VCaP (cell line): Measurements from ENCODE around the gene POU2F3.

Experiments used
- H3K27ac ChIP-seq: fragments of 450-650 bp; 2 replicates; pipeline ENCODE4 v1.5.1; 2017
- TF ChIP-seq, protein P1 (sequence below): fragments of 450-650 bp; conservative IDR thresholded peaks from 2 replicates; pipeline ENCODE4 v1.5.1; 2017; ENCODE audit warnings: mild to moderate bottlenecking, moderate library complexity

POU2F3 gene

DNA sequence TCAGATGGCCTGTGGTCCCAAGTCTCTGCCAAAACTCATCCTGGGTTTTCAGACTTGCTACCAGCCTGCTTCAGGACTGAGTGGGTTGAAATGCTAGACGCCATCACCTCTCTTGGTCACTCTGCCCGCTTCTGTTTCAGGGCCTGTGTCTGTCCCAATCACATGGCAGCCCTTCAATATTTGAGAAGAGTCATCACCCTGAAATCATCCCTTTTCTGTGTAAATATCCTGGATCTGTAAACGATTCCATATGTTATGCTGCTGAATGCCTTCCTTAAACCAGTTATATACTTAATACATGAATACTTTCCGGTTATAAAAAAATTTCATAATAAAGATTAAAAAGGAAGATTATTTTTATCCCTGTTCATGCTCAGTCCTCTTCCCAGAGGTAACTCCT is 45.3 kb downstream of the POU2F3 start:
- no peak overlapping the region for H3K27ac ChIP-seq
- TF ChIP-seq, protein P1, sequence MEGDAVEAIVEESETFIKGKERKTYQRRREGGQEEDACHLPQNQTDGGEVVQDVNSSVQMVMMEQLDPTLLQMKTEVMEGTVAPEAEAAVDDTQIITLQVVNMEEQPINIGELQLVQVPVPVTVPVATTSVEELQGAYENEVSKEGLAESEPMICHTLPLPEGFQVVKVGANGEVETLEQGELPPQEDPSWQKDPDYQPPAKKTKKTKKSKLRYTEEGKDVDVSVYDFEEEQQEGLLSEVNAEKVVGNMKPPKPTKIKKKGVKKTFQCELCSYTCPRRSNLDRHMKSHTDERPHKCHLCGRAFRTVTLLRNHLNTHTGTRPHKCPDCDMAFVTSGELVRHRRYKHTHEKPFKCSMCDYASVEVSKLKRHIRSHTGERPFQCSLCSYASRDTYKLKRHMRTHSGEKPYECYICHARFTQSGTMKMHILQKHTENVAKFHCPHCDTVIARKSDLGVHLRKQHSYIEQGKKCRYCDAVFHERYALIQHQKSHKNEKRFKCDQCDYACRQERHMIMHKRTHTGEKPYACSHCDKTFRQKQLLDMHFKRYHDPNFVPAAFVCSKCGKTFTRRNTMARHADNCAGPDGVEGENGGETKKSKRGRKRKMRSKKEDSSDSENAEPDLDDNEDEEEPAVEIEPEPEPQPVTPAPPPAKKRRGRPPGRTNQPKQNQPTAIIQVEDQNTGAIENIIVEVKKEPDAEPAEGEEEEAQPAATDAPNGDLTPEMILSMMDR, result no peak

DNA sequence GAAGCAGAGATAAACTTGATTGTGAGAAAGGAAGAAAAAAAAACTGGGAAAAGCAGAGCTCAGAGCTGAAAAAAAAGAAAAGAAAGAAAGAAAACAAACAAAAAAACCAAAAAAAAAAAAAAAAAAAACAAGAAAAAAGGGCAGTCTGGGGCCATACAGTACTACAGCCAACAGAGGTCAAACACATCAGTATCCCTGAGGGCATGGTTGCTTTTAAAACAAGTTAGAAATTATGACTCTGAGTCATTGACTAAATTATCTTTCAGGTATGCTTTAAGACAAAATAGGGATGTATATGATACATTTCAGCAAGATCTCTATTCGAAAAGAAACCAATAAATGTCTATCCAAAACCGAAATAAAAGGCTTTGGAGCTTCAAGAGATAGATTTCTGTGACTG is 48.1 kb downstream of the POU2F3 start:
- H3K27ac ChIP-seq, result no peak overlapping the region
- TF ChIP-seq, protein P1, result no peak

DNA sequence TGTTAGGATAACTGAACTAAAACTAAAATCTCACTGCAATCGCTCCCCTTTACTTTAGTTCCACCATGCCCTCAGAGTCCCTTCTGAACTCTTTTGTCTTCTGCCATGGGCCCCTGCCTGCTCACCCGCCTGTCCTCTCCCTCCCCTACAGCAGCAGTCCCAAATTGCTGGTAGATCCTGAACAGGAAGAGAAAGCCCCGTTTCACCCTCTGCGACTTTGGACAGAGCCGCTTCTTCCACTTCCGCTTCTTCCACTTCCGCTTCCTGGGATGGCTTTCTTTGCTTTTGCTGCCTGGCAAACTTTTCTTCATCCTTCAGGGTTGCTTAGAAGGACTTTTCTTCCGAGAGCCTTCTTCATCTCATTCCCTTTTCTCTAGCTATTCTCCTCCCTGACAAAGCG is 49.5 kb downstream of the POU2F3 start:
- no peak overlapping the region for H3K27ac ChIP-seq
- TF ChIP-seq, protein P1, result no peak

DNA sequence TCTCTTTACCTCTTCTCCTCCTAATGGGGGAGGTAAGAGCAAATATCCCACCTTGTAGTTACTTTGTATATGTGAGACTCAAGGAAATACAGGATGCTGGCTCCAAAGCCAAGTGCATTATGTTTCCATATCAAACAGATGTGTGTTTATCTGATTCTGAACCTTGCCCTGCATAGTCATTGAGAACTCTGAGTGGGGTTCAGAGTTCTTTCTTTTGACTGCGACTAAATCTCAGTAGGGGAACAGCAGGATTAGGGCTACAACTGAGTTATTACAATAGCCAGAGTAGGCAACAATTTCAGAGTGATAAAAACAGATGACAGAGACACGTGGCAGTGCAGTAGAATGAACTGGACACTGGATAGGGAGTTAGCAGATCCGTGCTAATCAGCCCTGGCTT is 51.0 kb downstream of the POU2F3 start:
- H3K27ac ChIP-seq, result no peak overlapping the region
- TF ChIP-seq, protein P1, result no peak

DNA sequence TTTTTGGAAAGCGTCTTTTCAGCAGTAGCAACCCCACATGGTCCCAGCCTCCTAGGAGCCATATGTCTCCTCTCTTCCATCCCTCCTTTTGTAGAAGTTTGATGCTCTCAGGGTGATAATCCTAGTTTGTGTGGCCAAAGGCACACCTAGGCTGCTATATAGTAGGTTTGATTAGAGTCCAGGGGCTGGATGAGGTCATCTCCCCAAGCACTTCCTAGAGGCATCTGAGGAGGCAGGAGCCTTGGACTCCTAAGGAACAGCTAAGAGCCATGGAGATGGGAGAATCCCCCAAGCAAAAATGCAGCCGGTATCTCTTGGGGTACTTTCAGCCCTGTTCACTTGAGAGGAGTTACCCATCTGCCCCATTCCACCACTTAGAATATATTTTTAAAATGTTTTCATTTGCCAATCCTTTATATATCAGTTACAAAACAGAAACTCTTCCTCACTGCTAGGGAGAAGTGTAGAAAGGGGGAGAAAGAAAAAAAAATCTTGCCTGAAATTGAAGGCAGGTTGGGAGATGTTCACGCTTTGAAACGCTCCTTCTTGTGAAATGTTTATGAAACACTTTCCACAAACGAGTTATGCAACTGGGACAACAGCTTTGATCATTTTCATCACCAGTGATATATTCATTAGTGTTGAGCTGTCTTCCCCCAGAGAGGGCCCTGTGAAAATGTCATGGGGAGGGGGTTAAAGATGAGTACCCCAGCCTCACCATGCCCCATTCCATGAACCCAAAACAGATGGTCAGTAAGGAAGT is 53.3 kb downstream of the POU2F3 start:
- no peak overlapping the region for H3K27ac ChIP-seq
- TF ChIP-seq, protein P1, result no peak

DNA sequence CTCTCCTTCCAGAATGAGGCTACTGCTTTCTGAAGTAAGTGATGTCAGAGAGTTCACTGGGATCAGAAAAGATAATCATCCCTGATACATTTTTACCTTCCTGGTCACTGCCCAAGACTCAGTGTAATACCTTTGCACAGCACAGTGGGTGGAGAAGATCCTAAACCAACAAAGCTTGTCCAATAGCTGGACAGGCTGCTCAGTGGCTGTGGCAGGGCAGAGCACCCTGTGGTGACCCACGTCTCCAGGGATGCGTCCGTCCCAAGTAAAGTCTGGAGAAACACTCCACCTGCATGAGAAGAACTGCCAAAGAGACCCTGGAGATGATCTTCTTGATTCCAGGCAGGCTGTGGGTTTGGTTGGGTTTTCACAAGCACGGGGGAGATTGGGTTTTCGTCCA is 54.2 kb downstream of the POU2F3 start:
- no peak overlapping the region; the same call in 1 of the 2 replicates for H3K27ac ChIP-seq
- TF ChIP-seq, protein P1, result no peak

DNA sequence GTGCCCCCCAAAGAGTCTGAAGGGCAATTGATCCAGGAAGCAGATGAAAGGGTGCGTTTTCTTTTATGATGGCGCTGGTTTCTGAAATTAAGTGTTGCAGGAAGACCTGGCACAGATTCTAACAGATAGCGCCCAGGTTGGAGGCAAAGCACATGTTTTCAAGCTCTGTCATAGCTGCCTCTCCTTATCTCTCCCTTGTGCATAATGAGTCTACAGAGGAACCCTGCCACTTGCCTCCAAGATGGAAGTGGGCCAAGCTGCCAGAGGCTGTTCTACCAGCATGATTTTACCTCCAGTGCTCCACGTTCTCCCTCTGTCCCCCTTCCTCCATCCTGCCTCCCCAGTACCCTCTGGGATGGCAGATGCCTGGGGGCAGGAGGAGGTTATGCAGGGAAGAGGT is 55.2 kb downstream of the POU2F3 start:
- TF ChIP-seq, protein P1, result no peak
- peak overlapping the region; percentile 47 for H3K27ac ChIP-seq
